CD14-positive monocyte (primary cell): ENCODE data around the gene GRIN2A. TPM values are rescaled to one million over a fixed set of nuclear protein-coding genes. Genes with fewer than 3 reads are reported as not detected.

ENCODE experiments used
- DNase-seq, 3 donors: peaks; one replicate each; pipeline ENCODE4 v3.0.0-alpha.2; 2011 to 2022
- H2AFZ ChIP-seq: 2 replicates; pipeline ENCODE4 v1.6.0; 2012; ENCODE audit warnings: mild to moderate bottlenecking, low read depth, low read length, inconsistent platforms; ENCODE audit not compliant: insufficient read depth, poor library complexity, severe bottlenecking
- H3K27ac ChIP-seq, 2 donors: 1 replicate in 1 of 2; 2 replicates in 1 of 2; pipeline ENCODE4 v1.5.1; 2012 to 2013; ENCODE audit warnings: low read length in 2 of 2, control low read depth in 1 of 2, inconsistent platforms in 1 of 2, low read depth in 1 of 2, mild to moderate bottlenecking in 1 of 2
- H3K27me3 ChIP-seq, 2 donors: one replicate each; pipeline versions ENCODE4 v1.6.0 to v1.6.1; 2011 to 2013; ENCODE audit warnings: low read length in 2 of 2; ENCODE audit not compliant: control insufficient read depth in 2 of 2, insufficient read depth in 2 of 2
- H3K36me3 ChIP-seq, 2 donors: replicated peaks in 1 of 2; 1 replicate in 1 of 2; 2 replicates in 1 of 2; pipeline versions ENCODE4 v1.5.1 to v1.6.1; 2012 to 2013; ENCODE audit warnings: low read length in 2 of 2, control low read depth in 1 of 2, inconsistent platforms in 1 of 2, mild to moderate bottlenecking in 1 of 2; ENCODE audit not compliant: insufficient read depth in 2 of 2, control insufficient read depth in 1 of 2
- H3K4me1 ChIP-seq, 2 donors: 1 replicate in 1 of 2; 2 replicates in 1 of 2; pipeline versions ENCODE4 v1.5.1 to v1.6.1; 2012 to 2013; ENCODE audit warnings: low read length in 2 of 2, control low read depth in 1 of 2, inconsistent platforms in 1 of 2, mild to moderate bottlenecking in 1 of 2, moderate library complexity in 1 of 2; ENCODE audit not compliant: insufficient read depth in 2 of 2, control insufficient read depth in 1 of 2
- H3K4me2 ChIP-seq: replicated peaks from 2 replicates; pipeline ENCODE3; 2012; ENCODE audit warnings: low read length, moderate library complexity, mild to moderate bottlenecking; ENCODE audit not compliant: poor library complexity, severe bottlenecking; ENCODE audit errors: extremely low read depth
- H3K4me3 ChIP-seq, 3 experiments: fragments of 200-600 bp in 1 of 3; sonication (generic) in 1 of 3; replicated peaks in 1 of 3; 1 replicate in 2 of 3; 2 replicates in 1 of 3; pipeline ENCODE4 v1.5.1; 2011 to 2013; ENCODE audit warnings: low read length in 3 of 3, mild to moderate bottlenecking in 3 of 3, control low read depth in 2 of 3, low read depth in 2 of 3, inconsistent platforms in 1 of 3, moderate library complexity in 1 of 3
- H3K79me2 ChIP-seq: 2 replicates; pipeline ENCODE4 v1.6.0; 2012; ENCODE audit warnings: mild to moderate bottlenecking, control low read depth, inconsistent platforms, low read length, moderate library complexity; ENCODE audit not compliant: insufficient read depth
- H3K9ac ChIP-seq: 2 replicates; pipeline ENCODE4 v1.6.0; 2017; ENCODE audit warnings: low read length, mild to moderate bottlenecking; ENCODE audit not compliant: insufficient read depth, poor library complexity, severe bottlenecking
- H3K9me3 ChIP-seq, 2 donors: replicated peaks in 1 of 2; 1 replicate in 1 of 2; 2 replicates in 1 of 2; pipeline versions ENCODE4 v1.5.1 to v1.6.1; 2012 to 2013; ENCODE audit warnings: low read length in 2 of 2, control low read depth in 1 of 2; ENCODE audit not compliant: control insufficient read depth in 1 of 2, insufficient read depth in 1 of 2
- H4K20me1 ChIP-seq: 2 replicates; pipeline ENCODE4 v1.6.0; 2012; ENCODE audit warnings: mild to moderate bottlenecking, low read length, control low read depth, moderate library complexity; ENCODE audit not compliant: insufficient read depth
- H3K27ac Mint-ChIP-seq, 7 donors: one replicate each; pipeline ENCODE4 v1.8.0; 2020; ENCODE audit warnings: mild to moderate bottlenecking in 7 of 7, mixed read lengths in 7 of 7, moderate library complexity in 6 of 7, inconsistent platforms in 2 of 7
- H3K27me3 Mint-ChIP-seq, 3 donors: one replicate each; pipeline ENCODE4 v1.8.0; 2021 to 2022; ENCODE audit warnings: low read depth in 3 of 3, mild to moderate bottlenecking in 3 of 3, mixed read lengths in 3 of 3, moderate library complexity in 3 of 3, inconsistent platforms in 1 of 3
- H3K36me3 Mint-ChIP-seq, 2 donors: one replicate each; pipeline ENCODE4 v1.8.0; 2020; ENCODE audit warnings: mixed read lengths in 2 of 2, inconsistent platforms in 1 of 2, mild to moderate bottlenecking in 1 of 2
- H3K4me1 Mint-ChIP-seq: one replicate; pipeline ENCODE4 v1.8.0; 2020; ENCODE audit warnings: mild to moderate bottlenecking, mixed read lengths
- H3K4me3 Mint-ChIP-seq, 2 donors: one replicate each; pipeline ENCODE4 v1.8.0; 2020; ENCODE audit warnings: mild to moderate bottlenecking in 2 of 2, mixed read lengths in 2 of 2, moderate library complexity in 1 of 2
- H3K9me3 Mint-ChIP-seq, 7 donors: one replicate each; pipeline ENCODE4 v1.8.0; 2020 to 2022; ENCODE audit warnings: mixed read lengths in 7 of 7, mild to moderate bottlenecking in 6 of 7, moderate library complexity in 6 of 7, inconsistent platforms in 2 of 7
- CTCF ChIP-seq: fragments of 200-600 bp; IDR thresholded peaks from one replicate; pipeline ENCODE4 v1.8.0; 2022; ENCODE audit warnings: antibody characterized with exemption, mild to moderate bottlenecking
- WGBS: methylation state at CpG from one replicate; pipeline ENCODE4 v1.1.5; 2013; ENCODE audit warnings: missing lambda C conversion rate; ENCODE audit not compliant: insufficient coverage; 5-methylcytosine and 5-hydroxymethylcytosine counted together
- intact Hi-C, 2 donors: fragments of 100-400 bp; cut with micrococcal nuclease; formaldehyde crosslinking; loops; one replicate each; pipeline versions ENCODE4 v1.15.0 to v1.15.1; 2023
- polyA plus RNA-seq, 3 donors: library from polyadenylated mRNA; depleted of rRNA in 1 of 3; unstranded in 2 of 3; stranded (reverse) in 1 of 3; fragments of 300-500 nt in 2 of 3; fragments of >200 nt in 1 of 3; fragmentation: Illumina TruSeq in 2 of 3; gene quantifications; 1 replicate in 2 of 3; 2 replicates in 1 of 3; pipeline ENCODE4 v1.2.3, GENCODE V29; 2012 to 2021

GRIN2A gene
- polyA plus RNA-seq, 3 donors, result not detected

GRCh38 chr16:9874219-9874618 is 308.0 kb downstream of the GRIN2A start:
- Histone ChIP-seq H3K27me3 (no peaks in the 10 kb centered on the region), H3K4me2 (no peak overlapping the region), H3K9me3 (no peaks in the 10 kb centered on the region), H3K27ac (no peak overlapping the region), H3K4me3 (no peak overlapping the region), H4K20me1 (no peaks in the 10 kb centered on the region), H3K36me3 (no peaks in the 10 kb centered on the region), H3K79me2 (no peaks in the 10 kb centered on the region), H2AFZ (no peak overlapping the region), H3K9ac (no peak overlapping the region), H3K4me1 (no peaks in the 10 kb centered on the region)
- Mint-ChIP-seq H3K27ac (no peak overlapping the region), H3K9me3 (peaks cover 0 to 5% (median 0%) of the 10 kb centered on the region in 7 donors), H3K4me1 (no peaks in the 10 kb centered on the region), H3K36me3 (no peaks in the 10 kb centered on the region), H3K4me3 (no peak overlapping the region), H3K27me3 (peaks cover 0 to 1% (median 0%) of the 10 kb centered on the region in 3 donors)
- no peak for DNase-seq
- 65% methylated on average over 6 of the region's 7 CpGs for WGBS
- intact Hi-C loops, result no loop called here
- TF ChIP-seq CTCF, result no peak

- Histone ChIP-seq H3K4me1 (no peaks in the 10 kb centered on the region), H3K27ac (no peak overlapping the region), H3K9me3 (no peaks in the 10 kb centered on the region), H3K4me2 (no peak overlapping the region), H4K20me1 (no peaks in the 10 kb centered on the region), H3K79me2 (no peaks in the 10 kb centered on the region), H3K27me3 (no peaks in the 10 kb centered on the region), H3K36me3 (no peaks in the 10 kb centered on the region), H3K4me3 (no peak overlapping the region), H3K9ac (no peak overlapping the region), H2AFZ (no peak overlapping the region)
- no peak overlapping the region for H3K4me3 Mint-ChIP-seq
- H3K27me3 Mint-ChIP-seq, result peaks cover 0 to 1% (median 0%) of the 10 kb centered on the region in 3 donors
- DNase-seq, result no peak
- H3K27ac Mint-ChIP-seq, result no peak overlapping the region
- WGBS, result 54% methylated on average over 2 of the region's 2 CpGs
- TF ChIP-seq CTCF, result no peak
- intact Hi-C loops, result no loop called here
- H3K4me1 Mint-ChIP-seq, result no peaks in the 10 kb centered on the region
- no peaks in the 10 kb centered on the region for H3K36me3 Mint-ChIP-seq
- H3K9me3 Mint-ChIP-seq, result peaks cover 0 to 5% (median 0%) of the 10 kb centered on the region in 7 donors
Measured at GRCh38 chr16:9870962-9871361, 311.3 kb downstream of the GRIN2A start.
